OCI-LY7 (cell line): ENCODE measurements around the gene AGMAT.

Experiments
- EZH2phosphoT487 ChIP-seq: fragments of 200-600 bp; sonication (generic); IDR thresholded peaks from 2 replicates; pipeline ENCODE4 v1.6.1; 2018; ENCODE audit warnings: low read depth, borderline replicate concordance, mild to moderate bottlenecking, mixed run types, antibody characterized with exemption, low read length, moderate library complexity, mixed read lengths
- TF ChIP-seq, protein P1 (sequence below): fragments of 200-600 bp; sonication (generic); conservative IDR thresholded peaks from 2 replicates; pipeline ENCODE4 v1.5.1; 2014; ENCODE audit warnings: mild to moderate bottlenecking, antibody characterized with exemption, low read length, moderate library complexity, mixed read lengths

- TF ChIP-seq, protein P1, sequence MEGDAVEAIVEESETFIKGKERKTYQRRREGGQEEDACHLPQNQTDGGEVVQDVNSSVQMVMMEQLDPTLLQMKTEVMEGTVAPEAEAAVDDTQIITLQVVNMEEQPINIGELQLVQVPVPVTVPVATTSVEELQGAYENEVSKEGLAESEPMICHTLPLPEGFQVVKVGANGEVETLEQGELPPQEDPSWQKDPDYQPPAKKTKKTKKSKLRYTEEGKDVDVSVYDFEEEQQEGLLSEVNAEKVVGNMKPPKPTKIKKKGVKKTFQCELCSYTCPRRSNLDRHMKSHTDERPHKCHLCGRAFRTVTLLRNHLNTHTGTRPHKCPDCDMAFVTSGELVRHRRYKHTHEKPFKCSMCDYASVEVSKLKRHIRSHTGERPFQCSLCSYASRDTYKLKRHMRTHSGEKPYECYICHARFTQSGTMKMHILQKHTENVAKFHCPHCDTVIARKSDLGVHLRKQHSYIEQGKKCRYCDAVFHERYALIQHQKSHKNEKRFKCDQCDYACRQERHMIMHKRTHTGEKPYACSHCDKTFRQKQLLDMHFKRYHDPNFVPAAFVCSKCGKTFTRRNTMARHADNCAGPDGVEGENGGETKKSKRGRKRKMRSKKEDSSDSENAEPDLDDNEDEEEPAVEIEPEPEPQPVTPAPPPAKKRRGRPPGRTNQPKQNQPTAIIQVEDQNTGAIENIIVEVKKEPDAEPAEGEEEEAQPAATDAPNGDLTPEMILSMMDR: no peak
- no peak for TF ChIP-seq EZH2phosphoT487
Observed at GRCh38 chr1:15626269-15626950, 41.6 kb upstream of the AGMAT start.
